Measurements from ENCODE around the gene FKRP. TPM values are rescaled to one million over a fixed set of nuclear protein-coding genes. Genes with fewer than 3 reads are reported as not detected.
A peak's percentile ranks its signal among the peaks of the same experiment; 100 is the strongest.

Gene FKRP
- total and polyA plus RNA-seq, 2 of the 13 experiments (the other 11 are each of a cell fraction or from before 2014, with no cell fraction given) = 7.3 to 9.8 TPM

DNA sequence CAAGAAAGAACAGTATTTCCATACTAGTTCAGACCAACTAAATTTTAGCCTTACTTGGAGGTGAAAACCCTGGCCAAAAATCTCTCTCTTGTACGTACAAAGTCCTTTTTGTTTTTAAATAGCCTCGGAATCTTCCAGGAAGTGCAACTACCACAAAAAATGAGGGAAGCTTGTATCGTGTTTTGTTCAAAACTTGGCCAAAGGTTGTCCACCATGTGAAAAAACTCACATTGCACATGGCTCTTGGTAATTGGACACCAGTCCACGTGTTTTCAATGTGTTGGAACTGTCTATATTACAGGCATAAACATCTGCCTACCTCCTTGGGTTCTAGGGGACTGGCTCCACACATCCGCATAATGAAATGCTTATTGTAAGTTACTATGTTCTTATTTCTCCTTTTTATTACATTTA lies 15.6 kb downstream of the FKRP start (continued):
- no peak for TF ChIP-seq REST (IDR thresholded peaks at IDR 0.05; ENCODE audit: borderline replicate concordance in 1 of 2, low read depth in 1 of 2, low read length in 2 of 2)
- TF ChIP-seq, protein P1, sequence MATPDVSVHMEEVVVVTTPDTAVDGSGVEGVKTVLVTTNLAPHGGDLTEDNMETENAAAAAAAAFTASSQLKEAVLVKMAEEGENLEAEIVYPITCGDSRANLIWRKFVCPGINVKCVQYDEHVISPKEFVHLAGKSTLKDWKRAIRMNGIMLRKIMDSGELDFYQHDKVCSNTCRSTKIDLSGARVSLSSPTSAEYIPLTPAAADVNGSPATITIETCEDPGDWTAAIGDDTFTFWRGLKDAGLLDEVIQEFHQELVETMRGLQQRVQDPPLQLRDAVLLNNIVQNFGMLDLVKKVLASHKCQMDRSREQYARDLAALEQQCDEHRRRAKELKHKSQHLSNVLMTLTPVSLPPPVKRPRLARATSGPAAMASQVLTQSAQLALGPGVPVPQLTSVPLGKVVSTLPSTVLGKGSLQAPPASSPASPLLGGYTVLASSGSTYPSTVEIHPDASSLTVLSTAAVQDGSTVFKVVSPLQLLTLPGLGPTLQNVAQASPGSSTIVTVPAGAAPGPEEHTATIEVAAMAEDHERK (CRISPR knock-in tag; IDR thresholded peaks at IDR 0.05; ENCODE audit: low read depth) = no peak
- no peak for TF ChIP-seq ZNF207 (IDR thresholded peaks at IDR 0.05; ENCODE audit: borderline replicate concordance)
- TF ChIP-seq KMT2B (CRISPR knock-in tag; IDR thresholded peaks at IDR 0.05) = no peak
- TF ChIP-seq SMC3 (IDR thresholded peaks at IDR 0.05; ENCODE audit: low read length) = no peak
- 0 out of 2 replicates have a peak, but pooled peaks have one; percentile 31 for TF ChIP-seq GFI1 (CRISPR knock-in tag; IDR thresholded peaks at IDR 0.05; ENCODE audit: borderline replicate concordance)
- no peak for TF ChIP-seq NRL (CRISPR knock-in tag; IDR thresholded peaks at IDR 0.05; ENCODE audit: borderline replicate concordance)
- no peak for TF ChIP-seq HDAC6 (IDR thresholded peaks at IDR 0.05; ENCODE audit: low read depth, low read length)
- peak; percentile 54; the same call in 1 of the 2 replicates for TF ChIP-seq NCOA2 (CRISPR knock-in tag; IDR thresholded peaks at IDR 0.05)
- no peak for TF ChIP-seq ZC3H13 (CRISPR knock-in tag; IDR thresholded peaks at IDR 0.05)
- TF ChIP-seq, protein P2, sequence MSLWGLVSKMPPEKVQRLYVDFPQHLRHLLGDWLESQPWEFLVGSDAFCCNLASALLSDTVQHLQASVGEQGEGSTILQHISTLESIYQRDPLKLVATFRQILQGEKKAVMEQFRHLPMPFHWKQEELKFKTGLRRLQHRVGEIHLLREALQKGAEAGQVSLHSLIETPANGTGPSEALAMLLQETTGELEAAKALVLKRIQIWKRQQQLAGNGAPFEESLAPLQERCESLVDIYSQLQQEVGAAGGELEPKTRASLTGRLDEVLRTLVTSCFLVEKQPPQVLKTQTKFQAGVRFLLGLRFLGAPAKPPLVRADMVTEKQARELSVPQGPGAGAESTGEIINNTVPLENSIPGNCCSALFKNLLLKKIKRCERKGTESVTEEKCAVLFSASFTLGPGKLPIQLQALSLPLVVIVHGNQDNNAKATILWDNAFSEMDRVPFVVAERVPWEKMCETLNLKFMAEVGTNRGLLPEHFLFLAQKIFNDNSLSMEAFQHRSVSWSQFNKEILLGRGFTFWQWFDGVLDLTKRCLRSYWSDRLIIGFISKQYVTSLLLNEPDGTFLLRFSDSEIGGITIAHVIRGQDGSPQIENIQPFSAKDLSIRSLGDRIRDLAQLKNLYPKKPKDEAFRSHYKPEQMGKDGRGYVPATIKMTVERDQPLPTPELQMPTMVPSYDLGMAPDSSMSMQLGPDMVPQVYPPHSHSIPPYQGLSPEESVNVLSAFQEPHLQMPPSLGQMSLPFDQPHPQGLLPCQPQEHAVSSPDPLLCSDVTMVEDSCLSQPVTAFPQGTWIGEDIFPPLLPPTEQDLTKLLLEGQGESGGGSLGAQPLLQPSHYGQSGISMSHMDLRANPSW (CRISPR knock-in tag; IDR thresholded peaks at IDR 0.05; ENCODE audit: borderline replicate concordance) = no peak
- no peak for TF ChIP-seq ZNF263 (CRISPR knock-in tag; IDR thresholded peaks at IDR 0.05)
- TF ChIP-seq, protein P3, sequence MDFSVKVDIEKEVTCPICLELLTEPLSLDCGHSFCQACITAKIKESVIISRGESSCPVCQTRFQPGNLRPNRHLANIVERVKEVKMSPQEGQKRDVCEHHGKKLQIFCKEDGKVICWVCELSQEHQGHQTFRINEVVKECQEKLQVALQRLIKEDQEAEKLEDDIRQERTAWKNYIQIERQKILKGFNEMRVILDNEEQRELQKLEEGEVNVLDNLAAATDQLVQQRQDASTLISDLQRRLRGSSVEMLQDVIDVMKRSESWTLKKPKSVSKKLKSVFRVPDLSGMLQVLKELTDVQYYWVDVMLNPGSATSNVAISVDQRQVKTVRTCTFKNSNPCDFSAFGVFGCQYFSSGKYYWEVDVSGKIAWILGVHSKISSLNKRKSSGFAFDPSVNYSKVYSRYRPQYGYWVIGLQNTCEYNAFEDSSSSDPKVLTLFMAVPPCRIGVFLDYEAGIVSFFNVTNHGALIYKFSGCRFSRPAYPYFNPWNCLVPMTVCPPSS (IDR thresholded peaks at IDR 0.05) = no peak
- no peak for TF ChIP-seq NCOA1 (CRISPR knock-in tag; IDR thresholded peaks at IDR 0.05)
- 0 out of 2 replicates have a peak, but pooled peaks have one; percentile 48 for TF ChIP-seq ZNF879 (CRISPR knock-in tag; IDR thresholded peaks at IDR 0.05)
- TF ChIP-seq SP140L (CRISPR knock-in tag; IDR thresholded peaks at IDR 0.05; ENCODE audit: borderline replicate concordance) = peak; percentile 58; the same call in 1 of the 2 replicates
- TF ChIP-seq RFXAP (CRISPR knock-in tag; IDR thresholded peaks at IDR 0.05; ENCODE audit: borderline replicate concordance) = peak; percentile 37; the same call in 1 of the 2 replicates
- no peak for TF ChIP-seq SALL2 (CRISPR knock-in tag; IDR thresholded peaks at IDR 0.05)
- TF ChIP-seq MXD3 (CRISPR knock-in tag; IDR thresholded peaks at IDR 0.05) = no peak
- TF ChIP-seq LCORL (IDR thresholded peaks at IDR 0.05) = no peak
- 0 out of 2 replicates have a peak, but pooled peaks have one; percentile 59 for TF ChIP-seq LCORL (CRISPR knock-in tag; IDR thresholded peaks at IDR 0.05)
- TF ChIP-seq ZNF10 (CRISPR knock-in tag; IDR thresholded peaks at IDR 0.05; ENCODE audit: borderline replicate concordance, low read depth) = no peak
